Lung (tissue), 12 donors: ENCODE data around the gene ZNF662. TPM values are rescaled to one million over a fixed set of nuclear protein-coding genes. Genes with fewer than 3 reads are reported as not detected.

Source experiments
- ATAC-seq: fragments of 200-7000 bp; cut with Tn5 transposase; one replicate; pipeline ENCODE4 v1.9.1; 2020; ENCODE audit warnings: moderate number of reproducible peaks; ENCODE audit not compliant: insufficient read depth, low FRiP score
- DNase-seq, 3 donors: peaks; one replicate each; pipeline ENCODE4 v3.0.0-alpha.2; 2013 to 2017
- H3K27ac ChIP-seq, 2 donors: one replicate each; pipeline ENCODE4 v1.5.1; 2013; ENCODE audit warnings: mild to moderate bottlenecking in 2 of 2, moderate library complexity in 2 of 2, control low read depth in 1 of 2, inconsistent platforms in 1 of 2, low read depth in 1 of 2, low read length in 1 of 2
- H3K27me3 ChIP-seq, 3 donors: one replicate each; pipeline ENCODE4 v1.5.1; 2013; ENCODE audit warnings: low read length in 2 of 3; ENCODE audit not compliant: control insufficient read depth in 3 of 3, insufficient read depth in 3 of 3
- H3K36me3 ChIP-seq, 4 donors: one replicate each; pipeline ENCODE4 v1.5.1; 2013; ENCODE audit warnings: low read length in 4 of 4, mild to moderate bottlenecking in 1 of 4, moderate library complexity in 1 of 4; ENCODE audit not compliant: control insufficient read depth in 4 of 4, insufficient read depth in 4 of 4
- H3K4me1 ChIP-seq, 5 donors: one replicate each; pipeline ENCODE4 v1.5.1; 2013; ENCODE audit warnings: low read length in 5 of 5, mild to moderate bottlenecking in 2 of 5, moderate library complexity in 1 of 5; ENCODE audit not compliant: control insufficient read depth in 5 of 5, insufficient read depth in 5 of 5
- H3K4me3 ChIP-seq: one replicate; pipeline ENCODE4 v1.5.1; 2013; ENCODE audit warnings: mild to moderate bottlenecking, control low read depth, moderate library complexity
- H3K9ac ChIP-seq, 2 donors: one replicate each; pipeline ENCODE4 v1.5.1; 2013; ENCODE audit warnings: low read length in 2 of 2, control low read depth in 1 of 2; ENCODE audit not compliant: insufficient read depth in 1 of 2
- H3K9me3 ChIP-seq, 4 donors: one replicate each; pipeline ENCODE4 v1.5.1; 2013; ENCODE audit warnings: low read length in 3 of 4, mild to moderate bottlenecking in 1 of 4, moderate library complexity in 1 of 4; ENCODE audit not compliant: control insufficient read depth in 4 of 4, insufficient read depth in 3 of 4
- WGBS, 2 donors: extraction: QIAGEN DNeasy Blood & Tissue Kit; methylation state at CpG; one replicate each; pipeline ENCODE4 v1.1.7; 2013; 5-methylcytosine and 5-hydroxymethylcytosine counted together
- polyA plus RNA-seq, 2 donors: library from polyadenylated mRNA; stranded (reverse); fragments of 200-250 nt; gene quantifications; one replicate each; pipeline ENCODE4 v1.2.1, GENCODE V29; 2013
- total RNA-seq, 2 donors: library from RNA; depleted of rRNA in 1 of 2; stranded (reverse); fragments of >200 nt in 1 of 2; gene quantifications; one replicate each; pipeline ENCODE4 v1.2.1, GENCODE V29; 2014 to 2021
- TF ChIP-seq, protein P1 (sequence below): IDR thresholded peaks from 2 replicates; pipeline ENCODE4 v1.5.1; 2012; ENCODE audit warnings: mild to moderate bottlenecking; ENCODE audit errors: control extremely low read depth, extremely low read depth
- donor health status: control.
- donor health status: control.
- donor health status: Bipolar disorder and iron deficiency.
- donor health status: healthy.
- donor health status: DM: yes; HTN: yes; CAD: no.

ZNF662 gene
- total and polyA plus RNA-seq, 4 donors, result 0.85 to 22.7 (median 6.4) TPM

DNA sequence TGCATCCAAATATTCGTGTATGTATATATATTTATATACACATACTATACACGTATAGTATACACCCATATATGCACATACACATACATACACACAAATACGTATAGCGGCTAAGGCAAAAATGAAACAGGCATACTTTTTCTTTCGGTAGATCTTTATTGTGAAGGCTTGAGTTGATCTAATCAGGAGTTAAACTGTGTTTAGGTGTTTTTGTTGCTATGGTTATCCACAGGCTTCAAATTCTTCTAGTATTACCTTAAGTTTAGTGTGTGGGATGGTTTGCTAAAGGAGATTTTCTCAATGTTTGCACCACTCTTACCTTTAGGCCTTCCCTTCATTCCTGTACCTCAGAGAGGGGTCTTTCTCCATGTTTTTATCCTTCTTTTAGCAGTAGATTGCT lies 28.2 kb downstream of the ZNF662 start:
- no peak overlapping the region for H3K4me3 ChIP-seq
- no peaks in the 10 kb centered on the region for H3K36me3 ChIP-seq
- no peak for ATAC-seq
- no peak for DNase-seq
- no peak overlapping the region for H3K27ac ChIP-seq
- H3K27me3 ChIP-seq, result no peaks in the 10 kb centered on the region
- 90% methylated on average over 5 of the region's 5 CpGs for WGBS, 2 donors
- TF ChIP-seq, protein P1, sequence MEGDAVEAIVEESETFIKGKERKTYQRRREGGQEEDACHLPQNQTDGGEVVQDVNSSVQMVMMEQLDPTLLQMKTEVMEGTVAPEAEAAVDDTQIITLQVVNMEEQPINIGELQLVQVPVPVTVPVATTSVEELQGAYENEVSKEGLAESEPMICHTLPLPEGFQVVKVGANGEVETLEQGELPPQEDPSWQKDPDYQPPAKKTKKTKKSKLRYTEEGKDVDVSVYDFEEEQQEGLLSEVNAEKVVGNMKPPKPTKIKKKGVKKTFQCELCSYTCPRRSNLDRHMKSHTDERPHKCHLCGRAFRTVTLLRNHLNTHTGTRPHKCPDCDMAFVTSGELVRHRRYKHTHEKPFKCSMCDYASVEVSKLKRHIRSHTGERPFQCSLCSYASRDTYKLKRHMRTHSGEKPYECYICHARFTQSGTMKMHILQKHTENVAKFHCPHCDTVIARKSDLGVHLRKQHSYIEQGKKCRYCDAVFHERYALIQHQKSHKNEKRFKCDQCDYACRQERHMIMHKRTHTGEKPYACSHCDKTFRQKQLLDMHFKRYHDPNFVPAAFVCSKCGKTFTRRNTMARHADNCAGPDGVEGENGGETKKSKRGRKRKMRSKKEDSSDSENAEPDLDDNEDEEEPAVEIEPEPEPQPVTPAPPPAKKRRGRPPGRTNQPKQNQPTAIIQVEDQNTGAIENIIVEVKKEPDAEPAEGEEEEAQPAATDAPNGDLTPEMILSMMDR, result no peak
- H3K4me1 ChIP-seq, result no peaks in the 10 kb centered on the region
- H3K9ac ChIP-seq, result no peak overlapping the region
- H3K9me3 ChIP-seq, result peaks cover 0 to 2% (median 0%) of the 10 kb centered on the region in 4 donors

DNA sequence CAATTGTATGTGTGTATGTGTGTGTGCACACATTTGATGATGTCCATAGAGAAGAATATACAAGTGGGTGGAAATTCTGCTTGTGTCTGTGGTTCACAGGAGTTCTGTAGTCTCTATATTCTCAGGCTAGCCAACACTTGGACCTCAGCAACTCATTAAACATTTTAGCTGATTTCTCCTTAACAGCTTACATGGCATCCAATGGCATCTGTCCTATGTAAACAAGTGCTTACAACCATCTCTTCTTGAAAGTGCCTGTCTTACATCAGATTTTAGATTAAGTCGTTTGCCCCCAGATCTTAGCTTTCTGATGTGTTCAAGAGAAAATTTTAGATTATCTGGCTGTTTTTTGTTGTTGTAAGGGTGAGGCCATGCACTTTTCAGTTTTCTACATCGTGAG lies 29.0 kb downstream of the ZNF662 start:
- Histone ChIP-seq H3K27ac (no peak overlapping the region), H3K4me1 (no peaks in the 10 kb centered on the region), H3K27me3 (no peaks in the 10 kb centered on the region), H3K4me3 (no peak overlapping the region), H3K36me3 (no peaks in the 10 kb centered on the region), H3K9ac (no peak overlapping the region), H3K9me3 (peaks cover 0 to 2% (median 0%) of the 10 kb centered on the region in 4 donors)
- 59 to 76% methylated on average over 2 of the region's 2 CpGs for WGBS, 2 donors
- no peak for ATAC-seq
- no peak for DNase-seq
- TF ChIP-seq, protein P1, result no peak

DNA sequence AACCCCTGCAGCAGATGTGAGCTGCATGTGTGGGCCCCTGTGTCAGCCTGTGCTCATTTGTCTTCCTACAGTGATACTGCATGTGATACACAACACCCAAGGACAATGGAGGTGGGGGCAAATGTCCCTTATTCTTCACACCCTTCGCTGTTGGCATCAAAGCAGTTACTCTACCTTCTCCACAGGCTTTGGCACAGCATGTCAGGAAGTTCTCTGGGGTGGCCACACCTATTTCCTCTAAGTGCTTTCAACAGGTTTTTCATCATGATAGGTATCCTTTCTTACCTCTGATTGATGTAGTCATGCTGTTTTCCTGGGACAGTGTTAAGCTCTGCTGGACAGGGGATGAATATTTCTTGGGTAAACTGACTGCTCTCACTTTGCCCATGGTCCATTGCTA lies 29.5 kb downstream of the ZNF662 start:
- Histone ChIP-seq H3K4me1 (no peaks in the 10 kb centered on the region), H3K36me3 (no peaks in the 10 kb centered on the region), H3K9me3 (peaks cover 0 to 2% (median 0%) of the 10 kb centered on the region in 4 donors), H3K9ac (no peak overlapping the region), H3K27ac (no peak overlapping the region), H3K4me3 (no peak overlapping the region), H3K27me3 (no peaks in the 10 kb centered on the region)
- ATAC-seq, result no peak
- TF ChIP-seq, protein P1, result no peak
- WGBS, 2 donors, result 90% methylated on average over 1 of the region's 1 CpG
- no peak for DNase-seq

DNA sequence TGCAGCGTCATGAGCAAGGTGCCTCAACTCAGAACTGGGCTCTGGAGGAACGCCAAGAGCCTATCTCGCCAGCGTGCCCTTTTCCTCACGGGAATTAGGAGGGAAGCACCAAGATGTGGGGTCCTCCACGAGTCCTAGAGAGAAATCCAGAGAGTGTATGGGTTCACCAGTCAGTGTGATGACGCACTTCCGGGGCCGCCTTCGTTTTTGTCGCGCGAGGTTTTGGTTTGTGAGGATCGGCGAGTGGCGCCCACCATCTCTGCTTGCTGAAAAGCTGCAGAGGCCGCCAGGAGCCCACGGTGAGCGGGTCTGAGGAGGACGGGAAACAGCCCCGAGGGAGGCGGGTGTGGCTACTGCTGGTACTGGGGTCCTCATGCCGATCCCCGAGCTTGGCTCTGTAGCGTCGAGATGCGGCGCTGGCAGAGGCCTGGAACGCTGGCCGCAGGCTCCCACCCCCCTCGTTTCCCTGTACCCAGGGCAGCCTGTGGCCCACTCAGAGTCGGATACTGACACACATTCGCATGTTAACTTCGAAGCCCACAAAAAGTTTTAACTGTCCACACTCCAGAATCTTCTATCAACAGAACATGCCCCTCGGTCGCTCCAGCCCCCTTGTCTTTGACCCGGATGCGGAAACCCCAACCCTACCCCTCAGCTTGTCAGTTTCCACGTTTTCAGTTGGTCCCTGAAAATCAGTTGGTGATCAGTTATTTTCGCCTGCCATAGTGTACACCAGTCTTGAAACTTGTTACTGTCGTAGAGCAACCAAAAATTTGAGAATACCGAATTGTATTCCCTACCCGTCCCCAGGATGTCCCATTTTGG lies 30.4 kb downstream of the ZNF662 start:
- no peaks in the 10 kb centered on the region for H3K36me3 ChIP-seq
- TF ChIP-seq, protein P1, result no peak
- H3K4me1 ChIP-seq, result no peaks in the 10 kb centered on the region
- H3K27ac ChIP-seq, result no peak overlapping the region
- peak; percentile 73 to 85 (median 73) for DNase-seq
- H3K9me3 ChIP-seq, result peaks cover 0 to 2% (median 0%) of the 10 kb centered on the region in 4 donors
- no peaks in the 10 kb centered on the region for H3K27me3 ChIP-seq
- 74 to 80% methylated on average over 43 of the region's 43 CpGs for WGBS, 2 donors
- H3K9ac ChIP-seq, result no peak overlapping the region
- no peak for ATAC-seq
- H3K4me3 ChIP-seq, result peak overlapping the region; percentile 6
